Colon (tissue), 2 donors: Measurements from ENCODE around the gene PEX14.

ENCODE experiments used
- FAIRE-seq: peaks from 2 replicates; lab custom pipeline; 2012; peaks lifted over from hg19 to GRCh38; lab: Jason Lieb, UNC
- donor health status: control.
- donor health status: control.

The PEX14 gene

GRCh38 chr1:10650556-10651388 lies 176.0 kb downstream of the PEX14 start:
- FAIRE-seq: no peak

- FAIRE-seq: no peak
Observed at GRCh38 chr1:10651389-10651766, 176.6 kb downstream of the PEX14 start.

GRCh38 chr1:10651793-10652192 lies 177.0 kb downstream of the PEX14 start:
- no peak for FAIRE-seq

GRCh38 chr1:10652626-10653025 lies 177.9 kb downstream of the PEX14 start:
- no peak for FAIRE-seq

GRCh38 chr1:10653370-10654125 lies 178.8 kb downstream of the PEX14 start:
- FAIRE-seq: no peak

GRCh38 chr1:10655002-10655401 lies 180.3 kb downstream of the PEX14 start:
- FAIRE-seq: no peak

- FAIRE-seq: no peak
Observed at GRCh38 chr1:10656431-10656830, 181.7 kb downstream of the PEX14 start.

- FAIRE-seq: no peak
Observed at GRCh38 chr1:10657088-10657847, 182.5 kb downstream of the PEX14 start.

- FAIRE-seq: no peak
Observed at GRCh38 chr1:10658396-10659066, 183.8 kb downstream of the PEX14 start.

GRCh38 chr1:10659218-10659617 lies 184.5 kb downstream of the PEX14 start:
- FAIRE-seq: no peak

GRCh38 chr1:10659646-10660540 lies 185.1 kb downstream of the PEX14 start:
- no peak for FAIRE-seq

GRCh38 chr1:10661453-10661852 lies 186.7 kb downstream of the PEX14 start:
- FAIRE-seq: no peak

GRCh38 chr1:10662090-10662688 lies 187.4 kb downstream of the PEX14 start:
- no peak for FAIRE-seq

GRCh38 chr1:10662824-10663677 lies 188.3 kb downstream of the PEX14 start:
- no peak for FAIRE-seq

- no peak for FAIRE-seq
Observed at GRCh38 chr1:10663678-10664035, 188.9 kb downstream of the PEX14 start.

- FAIRE-seq: no peak
Observed at GRCh38 chr1:10664251-10664650, 189.5 kb downstream of the PEX14 start.

GRCh38 chr1:10665226-10665625 lies 190.5 kb downstream of the PEX14 start:
- no peak for FAIRE-seq

- FAIRE-seq: no peak
Observed at GRCh38 chr1:10665930-10666850, 191.4 kb downstream of the PEX14 start.
